Body of pancreas (tissue), 4 donors: ENCODE data around the gene RASA3. TPM values are rescaled to one million over a fixed set of nuclear protein-coding genes. Genes with fewer than 3 reads are reported as not detected.

Source experiments
- ATAC-seq: fragments of 150-250 bp; one replicate; pipeline ENCODE4 v1.9.1; 2016
- DNase-seq, 4 donors: peaks; one replicate each; pipeline ENCODE4 v3.0.0-alpha.2; 2019
- H3K27ac ChIP-seq, 4 donors: fragments of 200-600 bp; sonication (generic); 1 replicate in 3 of 4; 2 replicates in 1 of 4; pipeline versions ENCODE4 v1.5.1 to v1.6.1; 2016 to 2019; ENCODE audit warnings: mild to moderate bottlenecking in 1 of 4, mixed read lengths in 1 of 4, moderate library complexity in 1 of 4
- H3K27me3 ChIP-seq, 2 donors: fragments of 200-600 bp; sonication (generic); one replicate each; pipeline ENCODE4 v1.6.0; 2016; ENCODE audit warnings: mild to moderate bottlenecking in 1 of 2
- H3K36me3 ChIP-seq, 2 donors: fragments of 200-600 bp; sonication (generic); replicated peaks in 1 of 2; 2 replicates each; pipeline ENCODE4 v1.5.1; 2016; ENCODE audit warnings: low read depth in 2 of 2; ENCODE audit not compliant: insufficient read depth in 1 of 2
- H3K4me1 ChIP-seq: fragments of 200-600 bp; sonication (generic); one replicate; pipeline ENCODE4 v1.6.0; 2016
- H3K4me3 ChIP-seq, 2 donors: fragments of 200-600 bp; sonication (generic); 1 replicate in 1 of 2; 2 replicates in 1 of 2; pipeline ENCODE4 v1.5.1; 2016 to 2019
- H3K9me3 ChIP-seq, 3 donors: fragments of 200-600 bp; sonication (generic); 1 replicate in 2 of 3; 2 replicates in 1 of 3; pipeline ENCODE4 v1.5.1; 2016
- POLR2A ChIP-seq, 3 donors: fragments of 450-650 bp; IDR thresholded peaks; one replicate each; pipeline ENCODE4 v1.6.1; 2016; ENCODE audit warnings: antibody characterized with exemption in 3 of 3, mild to moderate bottlenecking in 2 of 3
- WGBS, 2 donors: methylation state at CpG; one replicate each; pipeline ENCODE4 v1.1.5; 2017; 5-methylcytosine and 5-hydroxymethylcytosine counted together
- intact Hi-C: fragments of 100-400 bp; cut with DNase I; formaldehyde crosslinking; loops from one replicate; pipeline ENCODE4 v1.15.1; 2023
- total RNA-seq, 2 donors: library from RNA; depleted of rRNA; stranded (reverse); fragments of >200 nt; gene quantifications; one replicate each; pipeline ENCODE4 v1.1.0, GENCODE V29; 2016
- TF ChIP-seq, protein P1 (sequence below), 7 experiments: fragments of 450-650 bp in 4 of 7; fragments of 200-600 bp in 3 of 7; sonication (generic) in 3 of 7; IDR thresholded peaks; one replicate each; pipeline ENCODE4 v1.5.1; 2016 to 2019; ENCODE audit warnings: antibody characterized with exemption in 7 of 7

The RASA3 gene
- total RNA-seq, 2 donors from 2014 or later: 10.2 to 19.2 TPM

DNA sequence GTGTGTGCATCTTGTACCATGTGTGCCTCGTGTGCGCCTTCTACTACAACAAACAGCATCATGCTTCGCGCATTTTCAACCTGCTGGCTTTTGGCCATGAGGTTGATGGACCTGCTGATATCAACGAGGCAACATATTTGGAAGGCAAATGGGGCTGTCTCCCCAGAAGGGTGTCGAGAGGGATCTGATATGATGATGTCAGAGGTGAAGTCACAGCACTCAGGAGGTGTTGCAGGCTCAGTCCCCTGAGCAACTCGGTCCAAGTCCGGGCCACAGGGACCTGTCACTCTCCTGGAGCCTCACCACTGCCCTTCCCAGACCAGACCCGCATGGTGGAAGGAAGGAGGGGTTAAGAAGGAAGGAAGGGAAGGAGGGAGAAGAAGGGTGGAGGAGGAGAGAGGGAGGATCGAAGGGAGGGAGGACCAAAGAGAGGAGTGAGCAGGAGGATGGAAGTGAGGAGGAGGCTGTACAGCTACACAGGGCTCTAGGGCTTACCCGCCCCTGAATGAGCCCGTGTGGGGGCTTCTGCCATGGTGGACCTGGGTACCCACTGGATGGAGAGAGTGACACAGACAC, 151.8 kb downstream of the RASA3 start:
- no peaks in the 10 kb centered on the region for H3K36me3 ChIP-seq
- no peak for ATAC-seq
- peaks cover 17% of the 10 kb centered on the region for H3K4me1 ChIP-seq
- H3K27ac ChIP-seq: peak overlapping the region; percentile 46 to 65 (median 64)
- no peaks in the 10 kb centered on the region for H3K9me3 ChIP-seq
- intact Hi-C loops: no loop called here
- H3K4me3 ChIP-seq: no peak overlapping the region
- no peaks in the 10 kb centered on the region for H3K27me3 ChIP-seq
- TF ChIP-seq, protein P1, sequence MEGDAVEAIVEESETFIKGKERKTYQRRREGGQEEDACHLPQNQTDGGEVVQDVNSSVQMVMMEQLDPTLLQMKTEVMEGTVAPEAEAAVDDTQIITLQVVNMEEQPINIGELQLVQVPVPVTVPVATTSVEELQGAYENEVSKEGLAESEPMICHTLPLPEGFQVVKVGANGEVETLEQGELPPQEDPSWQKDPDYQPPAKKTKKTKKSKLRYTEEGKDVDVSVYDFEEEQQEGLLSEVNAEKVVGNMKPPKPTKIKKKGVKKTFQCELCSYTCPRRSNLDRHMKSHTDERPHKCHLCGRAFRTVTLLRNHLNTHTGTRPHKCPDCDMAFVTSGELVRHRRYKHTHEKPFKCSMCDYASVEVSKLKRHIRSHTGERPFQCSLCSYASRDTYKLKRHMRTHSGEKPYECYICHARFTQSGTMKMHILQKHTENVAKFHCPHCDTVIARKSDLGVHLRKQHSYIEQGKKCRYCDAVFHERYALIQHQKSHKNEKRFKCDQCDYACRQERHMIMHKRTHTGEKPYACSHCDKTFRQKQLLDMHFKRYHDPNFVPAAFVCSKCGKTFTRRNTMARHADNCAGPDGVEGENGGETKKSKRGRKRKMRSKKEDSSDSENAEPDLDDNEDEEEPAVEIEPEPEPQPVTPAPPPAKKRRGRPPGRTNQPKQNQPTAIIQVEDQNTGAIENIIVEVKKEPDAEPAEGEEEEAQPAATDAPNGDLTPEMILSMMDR (IDR thresholded peaks at IDR 0.05): no peak
- TF ChIP-seq POLR2A (IDR thresholded peaks at IDR 0.05): no peak
- DNase-seq: no peak
- 83 to 86% methylated on average over 12 of the region's 12 CpGs for WGBS, 2 donors

DNA sequence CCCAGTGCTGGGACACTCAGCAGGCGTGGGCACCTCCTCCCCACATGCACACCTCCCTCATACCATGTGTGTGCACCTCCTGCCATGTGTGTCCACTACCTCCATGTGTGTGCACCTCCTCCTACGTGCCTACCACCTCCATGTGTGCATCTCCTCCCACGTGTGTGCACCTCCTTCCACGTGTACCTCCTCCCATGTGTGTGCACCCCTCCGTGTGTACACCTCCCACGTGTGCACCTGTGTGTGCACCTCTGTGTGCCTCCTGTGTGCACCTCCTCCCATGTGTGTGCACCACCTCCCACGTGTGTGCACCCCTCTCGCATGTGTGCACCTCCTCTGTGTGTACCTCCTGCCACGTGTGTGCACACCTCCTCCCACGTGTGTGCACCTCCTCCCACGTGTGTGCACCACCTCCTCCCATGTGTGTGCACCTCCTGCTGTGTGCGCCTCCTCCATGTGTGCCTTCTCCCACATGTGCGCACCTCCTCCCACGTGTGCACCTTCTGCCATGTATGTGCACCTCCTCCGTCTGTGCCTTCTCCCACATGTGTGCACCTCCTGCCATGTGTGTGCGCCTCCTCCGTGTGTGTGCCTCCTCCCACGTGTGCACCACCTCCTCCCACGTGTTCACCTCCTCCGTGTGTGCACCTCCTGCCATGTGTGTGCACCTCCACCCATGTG, 152.5 kb downstream of the RASA3 start:
- intact Hi-C loops: no loop called here
- H3K36me3 ChIP-seq: no peaks in the 10 kb centered on the region
- ATAC-seq: no peak
- 89 to 90% methylated on average over 20 of the region's 20 CpGs for WGBS, 2 donors
- no peak for DNase-seq
- peaks cover 17% of the 10 kb centered on the region for H3K4me1 ChIP-seq
- H3K4me3 ChIP-seq: no peak overlapping the region
- TF ChIP-seq POLR2A (IDR thresholded peaks at IDR 0.05): no peak
- TF ChIP-seq, protein P1 (IDR thresholded peaks at IDR 0.05): no peak
- H3K9me3 ChIP-seq: no peaks in the 10 kb centered on the region
- no peaks in the 10 kb centered on the region for H3K27me3 ChIP-seq
- no peak overlapping the region for H3K27ac ChIP-seq

DNA sequence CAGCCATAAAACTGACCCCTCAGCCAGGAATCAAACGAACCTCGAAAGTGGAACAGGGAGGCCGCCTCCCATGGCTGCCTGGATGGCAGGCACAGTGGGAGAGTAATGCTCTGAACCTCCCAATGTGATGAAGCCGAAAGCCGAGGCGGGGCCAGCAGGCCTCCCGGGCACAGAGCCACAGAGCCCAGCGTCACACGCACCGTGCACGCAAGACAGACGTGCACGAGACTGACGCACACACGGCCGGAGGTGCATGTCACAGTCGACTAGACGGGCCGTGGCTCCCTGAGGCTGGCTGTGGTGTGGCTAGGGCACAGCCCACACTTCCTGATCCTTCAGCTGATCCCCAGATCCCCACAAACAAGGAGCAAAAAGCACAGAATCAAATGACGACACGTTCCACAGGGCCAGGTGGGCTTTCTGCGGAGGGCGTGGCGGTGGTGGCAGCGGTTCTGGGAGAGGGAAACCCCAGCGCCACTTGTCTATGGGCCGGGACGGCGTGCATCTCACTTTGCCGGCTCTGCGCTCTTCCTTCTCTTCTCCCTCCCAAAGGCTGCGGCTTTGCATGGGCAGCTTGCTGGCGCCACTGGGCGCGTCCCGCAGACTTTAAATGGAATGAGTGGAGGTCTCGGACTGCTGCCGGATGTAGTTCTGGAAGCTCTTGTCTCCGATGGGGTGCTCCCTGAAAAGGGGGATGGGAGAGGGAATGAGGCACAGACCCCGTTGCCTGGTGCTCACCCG, 153.5 kb downstream of the RASA3 start:
- Histone ChIP-seq H3K36me3 (no peaks in the 10 kb centered on the region), H3K9me3 (no peaks in the 10 kb centered on the region), H3K4me1 (peaks cover 17% of the 10 kb centered on the region), H3K4me3 (no peak overlapping the region), H3K27ac (no peak overlapping the region), H3K27me3 (no peaks in the 10 kb centered on the region)
- intact Hi-C loops: no loop called here
- no peak for ATAC-seq
- 90 to 95% methylated on average over 21 to 41 of the region's 41 CpGs for WGBS, 2 donors
- TF ChIP-seq POLR2A (IDR thresholded peaks at IDR 0.05): no peak
- TF ChIP-seq, protein P1 (IDR thresholded peaks at IDR 0.05): no peak
- DNase-seq: no peak

DNA sequence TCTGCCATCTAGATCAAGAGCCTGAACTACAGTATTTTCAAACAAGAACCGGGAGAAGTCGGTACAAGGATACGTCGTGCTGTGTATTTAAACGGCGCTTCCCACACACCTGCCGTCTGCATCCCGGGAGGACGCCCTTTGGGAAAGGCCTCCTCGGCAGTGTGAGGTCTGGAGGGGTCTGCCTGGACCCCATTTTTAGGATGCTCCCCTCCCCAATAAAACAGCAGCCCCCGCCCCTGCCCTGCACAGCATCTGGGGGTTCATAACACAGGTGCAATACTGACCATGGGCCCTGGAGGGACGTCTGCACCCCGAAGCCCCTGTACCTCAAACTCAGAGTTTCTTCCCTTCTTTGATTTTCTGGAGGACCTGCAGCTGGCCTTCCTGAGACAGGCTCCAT, 154.4 kb downstream of the RASA3 start:
- no peaks in the 10 kb centered on the region for H3K36me3 ChIP-seq
- intact Hi-C loops: no loop called here
- H3K4me3 ChIP-seq: no peak overlapping the region
- no peaks in the 10 kb centered on the region for H3K27me3 ChIP-seq
- DNase-seq (no peak), ATAC-seq (no peak)
- no peaks in the 10 kb centered on the region for H3K9me3 ChIP-seq
- H3K4me1 ChIP-seq: peaks cover 17% of the 10 kb centered on the region
- WGBS, 2 donors: 91 to 93% methylated on average over 13 of the region's 13 CpGs
- H3K27ac ChIP-seq: no peak overlapping the region
- TF ChIP-seq POLR2A (IDR thresholded peaks at IDR 0.05): no peak
- TF ChIP-seq, protein P1 (IDR thresholded peaks at IDR 0.05): no peak
